Activated T-helper 17 cell treated with anti-CD3 and anti-CD28 coated beads, Interleukin-2, amount 50 U/mL, for 72 hours (primary cell): ENCODE data around the gene AFF1. TPM values are rescaled to one million over a fixed set of nuclear protein-coding genes. Genes with fewer than 3 reads are reported as not detected.
"Not testable (repeated sequence)": the region's sequence is repeated elsewhere in the genome, so short reads cannot be mapped to it uniquely, and the experiment has no call there.

Experiments
- ATAC-seq: fragments of 150-1000 bp; cut with Tn5 transposase; replicated peaks from 2 replicates; pipeline ENCODE4 v1.10.0; 2021; ENCODE audit warnings: mild to moderate bottlenecking, moderate library complexity
- H3K27ac Mint-ChIP-seq: one replicate; pipeline ENCODE4 v1.8.0; 2022; ENCODE audit warnings: mixed read lengths
- H3K27me3 Mint-ChIP-seq: one replicate; pipeline ENCODE4 v1.8.0; 2022; ENCODE audit warnings: mixed read lengths
- H3K36me3 Mint-ChIP-seq: one replicate; pipeline ENCODE4 v1.8.0; 2022; ENCODE audit warnings: low read depth, mild to moderate bottlenecking, mixed read lengths
- H3K4me1 Mint-ChIP-seq: one replicate; pipeline ENCODE4 v1.8.0; 2022; ENCODE audit warnings: mixed read lengths
- H3K4me3 Mint-ChIP-seq: one replicate; pipeline ENCODE4 v1.8.0; 2022; ENCODE audit warnings: mild to moderate bottlenecking, mixed read lengths
- H3K9me3 Mint-ChIP-seq: one replicate; pipeline ENCODE4 v1.8.0; 2022; ENCODE audit warnings: mixed read lengths
- total RNA-seq, 2 donors: library from RNA; stranded (reverse); gene quantifications; one replicate each; pipeline ENCODE4 v1.2.3, GENCODE V29; 2022

AFF1 gene
- total RNA-seq, 2 donors from 2014 or later = 64.2 to 80.5 TPM

DNA sequence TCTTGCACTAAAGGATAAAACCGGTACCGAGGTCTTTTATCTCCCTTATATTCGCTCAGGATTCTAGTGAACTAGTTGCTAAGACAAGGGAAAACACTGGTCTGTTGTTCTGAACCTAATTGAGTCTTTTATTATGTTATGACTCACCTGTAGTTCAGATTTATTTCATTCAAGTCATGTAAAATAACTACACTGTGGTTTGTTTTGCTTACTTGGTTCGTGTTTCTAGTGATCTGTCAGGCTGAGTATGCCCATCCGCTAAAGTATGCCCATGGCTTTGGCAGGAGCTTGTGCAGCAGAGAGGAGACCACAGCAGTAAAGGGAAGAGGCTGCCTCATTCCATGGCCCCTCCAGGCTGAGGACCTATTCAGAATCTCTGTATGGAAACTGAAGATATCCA, 126.1 kb downstream of the AFF1 start:
- peaks cover 66% of the 10 kb centered on the region for H3K36me3 Mint-ChIP-seq

DNA sequence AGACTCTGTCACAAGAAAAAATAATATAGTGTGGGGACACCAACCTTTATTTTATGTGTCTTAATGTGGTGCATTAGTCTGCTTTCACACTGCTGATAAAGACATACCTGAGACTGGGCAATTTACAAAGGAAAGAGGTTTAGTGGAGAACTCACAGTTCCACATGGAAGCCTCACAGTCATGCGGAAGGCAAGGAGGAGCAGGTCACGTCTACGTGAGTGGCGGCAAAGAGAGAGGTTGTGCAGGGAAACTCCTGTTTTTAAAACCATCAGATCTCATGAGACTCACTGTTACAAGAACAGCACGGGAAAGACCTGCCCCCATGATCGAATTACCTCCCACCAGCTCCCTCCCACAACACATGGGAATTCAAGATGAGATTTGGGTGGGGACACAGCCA, 130.2 kb downstream of the AFF1 start:
- ATAC-seq = no peak
- Mint-ChIP-seq H3K4me3 (no peak overlapping the region), H3K27me3 (no peaks in the 10 kb centered on the region), H3K36me3 (peaks cover 36% of the 10 kb centered on the region), H3K9me3 (no peaks in the 10 kb centered on the region), H3K27ac (no peak overlapping the region), H3K4me1 (peaks cover 28% of the 10 kb centered on the region)

More for the DNA sequence above, 126.1 kb downstream of the AFF1 start:
- Mint-ChIP-seq H3K4me3 (peak overlapping the region; percentile 68), H3K9me3 (no peaks in the 10 kb centered on the region), H3K27me3 (no peaks in the 10 kb centered on the region), H3K27ac (peak overlapping the region; percentile 93), H3K4me1 (peaks cover 56% of the 10 kb centered on the region)
- ATAC-seq = peak; percentile 69

DNA sequence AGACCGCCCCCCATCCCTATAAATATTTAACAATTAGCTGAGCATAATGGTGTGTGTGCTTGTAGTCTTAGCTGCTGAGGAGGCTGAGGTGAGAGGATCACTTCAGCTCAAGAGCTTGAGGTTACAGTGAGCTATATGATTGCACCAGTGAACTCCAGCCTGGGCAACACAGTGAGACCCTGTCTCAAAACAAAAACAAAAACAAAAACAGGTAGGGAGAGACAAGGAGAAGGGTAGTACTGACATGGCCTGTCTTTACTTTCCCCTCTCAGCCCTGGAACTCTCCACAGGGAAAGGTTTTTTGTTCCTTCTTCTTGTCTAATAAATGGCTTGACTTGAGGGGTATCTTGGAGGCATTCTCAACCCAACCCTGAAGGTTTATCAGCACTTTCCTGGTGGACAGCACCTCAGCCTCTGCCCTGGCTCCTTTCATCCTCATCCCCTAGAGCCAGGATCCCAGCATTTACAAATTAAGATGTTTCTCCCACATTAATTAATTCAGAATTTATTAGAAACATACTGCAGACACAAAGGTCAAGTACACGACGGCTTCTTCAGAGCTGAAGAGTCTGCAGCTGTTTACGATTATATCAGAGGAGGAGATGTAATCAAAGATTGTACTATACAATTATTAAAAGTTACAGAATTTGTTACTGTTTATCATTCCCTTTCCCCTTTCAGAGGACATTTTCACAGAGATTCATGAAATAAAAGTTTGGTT, 131.8 kb downstream of the AFF1 start:
- H3K27me3 Mint-ChIP-seq = no peaks in the 10 kb centered on the region
- H3K4me1 Mint-ChIP-seq = peaks cover 23% of the 10 kb centered on the region
- no peak overlapping the region for H3K4me3 Mint-ChIP-seq
- no peaks in the 10 kb centered on the region for H3K9me3 Mint-ChIP-seq
- H3K36me3 Mint-ChIP-seq = peaks cover 36% of the 10 kb centered on the region
- H3K27ac Mint-ChIP-seq = no peak overlapping the region
- no peak for ATAC-seq

DNA sequence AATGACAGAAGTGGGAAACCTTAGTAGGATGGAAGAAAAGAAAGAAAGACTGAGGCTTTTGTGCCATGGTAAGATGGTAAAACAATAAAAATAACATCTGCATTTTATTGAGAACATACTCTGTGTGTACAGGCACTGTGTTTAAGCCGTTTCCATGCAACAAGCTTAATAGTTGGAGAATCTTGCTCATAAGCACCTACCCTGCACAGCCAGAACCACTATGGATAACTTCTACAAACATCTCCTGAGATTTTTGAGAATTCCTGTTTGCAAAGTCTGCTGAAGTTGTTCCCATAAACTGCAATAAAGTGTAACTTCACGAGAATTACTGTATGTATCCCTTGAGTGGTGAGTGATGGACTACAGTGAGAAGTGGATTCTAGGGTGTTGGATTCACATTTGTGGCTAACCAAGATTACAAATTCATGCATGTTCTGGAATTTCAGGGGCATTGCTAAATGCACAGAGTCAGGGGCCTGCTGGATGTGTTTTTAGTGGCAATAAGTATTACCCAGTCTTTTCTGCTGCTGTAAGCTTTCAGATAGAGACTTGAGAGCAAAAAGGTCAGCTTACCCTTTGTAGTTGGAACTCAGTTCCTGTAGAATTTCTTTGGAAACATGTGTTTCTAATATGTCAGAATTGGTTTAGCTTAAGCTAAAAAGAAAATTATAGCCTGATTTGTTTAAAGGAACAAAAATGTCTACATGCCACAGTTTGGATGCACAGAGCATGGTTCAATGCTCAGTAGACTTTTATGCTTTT, 132.5 kb downstream of the AFF1 start:
- Mint-ChIP-seq H3K4me1 (peaks cover 27% of the 10 kb centered on the region), H3K27me3 (no peaks in the 10 kb centered on the region), H3K4me3 (no peak overlapping the region), H3K27ac (no peak overlapping the region), H3K36me3 (peaks cover 34% of the 10 kb centered on the region), H3K9me3 (no peaks in the 10 kb centered on the region)
- no peak for ATAC-seq

DNA sequence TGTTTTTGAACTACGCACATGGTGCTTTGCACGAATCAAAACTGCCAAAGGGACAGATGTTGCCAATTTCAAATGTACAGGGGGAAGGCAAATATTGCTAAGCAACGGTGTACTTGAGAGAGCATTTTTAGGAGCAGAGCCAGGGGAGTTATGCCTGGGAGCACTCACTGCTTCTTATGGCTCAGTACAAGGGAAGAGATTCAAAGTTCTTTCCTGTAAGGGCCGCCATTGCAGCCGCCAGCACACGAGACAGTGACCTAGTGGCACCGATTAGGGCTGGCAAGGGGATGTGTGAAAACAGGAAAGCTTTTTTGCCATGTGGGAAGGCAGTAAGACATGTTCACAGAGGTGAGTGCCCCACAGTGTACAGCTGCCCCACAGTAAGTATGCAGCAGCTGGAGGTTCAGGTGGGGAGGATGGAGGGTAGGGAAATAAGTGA, 133.8 kb downstream of the AFF1 start:
- Mint-ChIP-seq H3K27me3 (no peaks in the 10 kb centered on the region), H3K4me1 (peaks cover 25% of the 10 kb centered on the region), H3K36me3 (peaks cover 28% of the 10 kb centered on the region), H3K4me3 (no peak overlapping the region), H3K9me3 (no peaks in the 10 kb centered on the region), H3K27ac (peak overlapping the region; percentile 38)
- ATAC-seq = no peak

DNA sequence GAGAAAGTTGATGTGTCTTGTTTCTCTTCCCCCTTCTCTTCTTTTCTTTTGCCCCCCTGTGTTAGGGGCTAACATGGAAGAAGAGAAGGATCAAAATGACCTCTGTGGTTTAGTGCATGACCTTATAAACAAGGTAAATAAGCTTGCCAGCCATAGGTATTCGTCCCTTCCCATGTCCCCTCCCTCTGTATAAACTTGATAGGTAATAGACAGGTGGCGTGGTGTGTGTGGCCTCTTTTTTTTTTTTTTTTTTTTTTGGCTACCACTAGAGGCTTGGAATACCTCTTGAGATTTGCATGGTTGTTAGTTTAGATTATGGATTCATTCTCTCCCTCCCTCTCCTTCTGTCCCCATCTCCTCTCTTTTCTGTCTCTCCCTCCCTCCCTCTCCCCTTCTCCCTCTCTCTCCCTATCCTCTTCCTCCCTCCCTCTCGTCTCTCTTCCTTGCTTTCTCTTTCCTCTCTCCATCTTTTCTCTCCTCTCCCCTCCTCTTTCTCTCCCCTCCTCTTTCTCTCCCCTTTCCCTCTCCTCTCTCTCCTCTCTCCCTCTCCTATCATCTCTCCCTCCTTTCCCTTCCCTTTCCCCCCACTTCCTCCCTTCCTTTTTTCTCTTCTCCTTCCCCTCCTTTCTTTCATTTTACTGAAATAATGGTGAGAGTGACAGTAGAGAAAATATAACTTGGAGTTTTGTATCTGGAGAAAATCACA, 134.4 kb downstream of the AFF1 start:
- Mint-ChIP-seq H3K9me3 (no peaks in the 10 kb centered on the region), H3K36me3 (peaks cover 28% of the 10 kb centered on the region), H3K27ac (peak overlapping the region; percentile 38), H3K27me3 (no peaks in the 10 kb centered on the region), H3K4me3 (no peak overlapping the region), H3K4me1 (peaks cover 26% of the 10 kb centered on the region)
- no peak for ATAC-seq

DNA sequence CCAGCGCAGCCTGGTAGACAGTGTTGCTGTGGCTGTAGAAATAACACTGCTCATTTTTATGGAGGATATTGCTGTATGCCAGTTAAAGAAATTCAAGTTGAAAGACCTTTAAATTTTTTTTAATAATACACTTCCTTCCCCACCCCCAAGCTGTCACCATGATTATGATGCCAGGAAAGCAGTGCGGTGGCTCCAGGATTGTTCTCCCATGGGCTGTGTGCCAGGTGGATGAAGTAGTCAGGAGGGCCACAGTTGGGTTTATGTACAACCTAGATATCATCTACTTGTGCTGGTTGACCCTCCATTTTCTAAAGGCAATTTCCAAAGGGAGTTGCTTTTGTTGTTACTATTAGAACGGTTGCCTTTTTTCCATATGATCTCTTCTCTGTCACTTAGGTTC, 136.6 kb downstream of the AFF1 start:
- no peaks in the 10 kb centered on the region for H3K9me3 Mint-ChIP-seq
- no peak for ATAC-seq
- H3K4me3 Mint-ChIP-seq = peak overlapping the region; percentile 1
- peaks cover 21% of the 10 kb centered on the region for H3K36me3 Mint-ChIP-seq
- no peaks in the 10 kb centered on the region for H3K27me3 Mint-ChIP-seq
- H3K4me1 Mint-ChIP-seq = peaks cover 32% of the 10 kb centered on the region
- H3K27ac Mint-ChIP-seq = peak overlapping the region; percentile 4

DNA sequence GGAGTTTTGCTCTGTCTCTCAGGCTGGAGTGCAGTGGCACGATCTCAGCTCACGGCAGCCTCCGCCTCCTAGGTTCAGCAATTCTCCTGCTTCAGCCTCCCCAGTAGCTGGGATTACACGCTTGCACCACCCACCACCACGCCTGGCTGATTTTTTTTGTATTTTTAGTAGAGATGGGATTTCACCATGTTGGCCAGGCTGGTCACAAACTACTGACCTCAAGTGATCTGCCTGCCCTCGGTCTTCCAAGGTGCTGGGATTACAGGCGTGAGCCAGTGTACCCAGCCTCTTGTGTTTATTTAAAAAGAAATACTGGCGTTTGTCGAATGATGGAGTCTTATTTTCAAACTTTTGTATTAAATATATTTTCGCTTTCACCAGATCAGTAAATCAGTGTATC, 137.7 kb downstream of the AFF1 start:
- ATAC-seq, H3K9me3 Mint-ChIP-seq, H3K27me3 Mint-ChIP-seq: not testable (repeated sequence)
- Mint-ChIP-seq H3K36me3 (peaks cover 21% of the 10 kb centered on the region), H3K4me1 (peaks cover 39% of the 10 kb centered on the region), H3K27ac (peak overlapping the region; percentile 94), H3K4me3 (peak overlapping the region; percentile 82)

DNA sequence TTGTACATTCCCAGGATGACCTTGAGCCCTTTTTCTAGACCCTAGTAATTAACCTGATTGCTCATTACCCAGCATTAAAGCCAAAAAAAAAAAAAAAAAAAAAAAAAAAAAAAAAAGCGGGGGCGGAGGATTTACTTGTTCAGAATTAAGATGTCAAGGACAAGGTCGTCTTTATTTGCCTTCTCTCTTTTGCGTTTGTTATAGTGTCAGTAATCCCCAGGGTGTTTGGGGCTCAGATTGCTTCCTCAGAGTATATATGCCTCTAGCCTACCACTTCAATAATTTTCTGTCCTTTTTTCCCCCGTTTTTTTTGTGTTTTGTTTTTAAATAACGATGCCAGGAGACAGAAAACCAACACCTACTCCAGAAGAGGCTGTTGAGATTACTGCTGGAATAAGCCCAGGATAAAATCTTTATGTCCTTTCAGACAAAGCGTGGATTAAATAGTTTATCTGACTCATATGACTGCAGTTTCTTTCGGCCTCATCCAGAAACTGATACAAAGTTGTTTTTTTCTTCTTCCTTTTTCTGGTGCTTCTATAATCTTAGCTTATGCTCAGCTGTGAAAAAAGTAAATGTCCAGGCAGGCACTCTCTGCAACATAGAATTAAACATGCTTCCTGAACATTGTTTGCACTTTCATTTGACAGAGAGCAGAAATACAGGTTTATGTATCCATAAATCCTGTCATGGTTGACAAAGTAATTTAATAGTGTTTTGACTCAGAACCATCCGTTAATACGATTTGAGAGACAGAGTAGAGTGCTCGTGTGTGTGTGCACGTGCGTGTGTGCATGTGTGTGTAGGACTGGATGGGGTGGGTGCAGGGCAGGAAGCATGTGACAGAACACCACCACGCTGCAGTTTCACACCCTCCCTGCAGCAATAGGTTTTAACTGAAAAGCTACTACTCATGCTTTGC, 138.6 kb downstream of the AFF1 start:
- Mint-ChIP-seq H3K9me3 (no peaks in the 10 kb centered on the region), H3K27me3 (no peaks in the 10 kb centered on the region), H3K36me3 (peaks cover 21% of the 10 kb centered on the region), H3K4me3 (peak overlapping the region; percentile 82), H3K4me1 (peaks cover 44% of the 10 kb centered on the region), H3K27ac (peak overlapping the region; percentile 94)
- peak; percentile 93 for ATAC-seq

DNA sequence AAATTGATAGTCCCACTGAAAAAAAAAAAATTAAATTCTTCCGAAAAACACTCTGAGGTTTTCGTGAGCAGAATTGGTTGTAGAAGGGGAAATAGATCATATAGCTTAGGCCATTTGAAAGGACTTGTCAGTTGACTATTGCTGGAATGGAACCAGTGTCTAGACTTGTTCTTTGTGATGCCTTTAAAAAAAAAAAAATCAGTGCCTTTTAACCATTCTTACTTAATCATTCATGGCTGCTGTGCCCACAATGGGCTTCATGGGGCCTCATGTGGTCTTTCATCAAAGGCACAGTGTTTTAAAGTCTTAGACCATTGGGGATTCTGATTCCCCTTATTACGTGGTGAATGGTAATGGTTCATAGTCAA, 139.3 kb downstream of the AFF1 start:
- Mint-ChIP-seq H3K27ac (peak overlapping the region; percentile 94), H3K9me3 (no peaks in the 10 kb centered on the region), H3K36me3 (peaks cover 21% of the 10 kb centered on the region), H3K4me3 (peak overlapping the region; percentile 82), H3K4me1 (peaks cover 42% of the 10 kb centered on the region), H3K27me3 (no peaks in the 10 kb centered on the region)
- peak; percentile 44 for ATAC-seq

DNA sequence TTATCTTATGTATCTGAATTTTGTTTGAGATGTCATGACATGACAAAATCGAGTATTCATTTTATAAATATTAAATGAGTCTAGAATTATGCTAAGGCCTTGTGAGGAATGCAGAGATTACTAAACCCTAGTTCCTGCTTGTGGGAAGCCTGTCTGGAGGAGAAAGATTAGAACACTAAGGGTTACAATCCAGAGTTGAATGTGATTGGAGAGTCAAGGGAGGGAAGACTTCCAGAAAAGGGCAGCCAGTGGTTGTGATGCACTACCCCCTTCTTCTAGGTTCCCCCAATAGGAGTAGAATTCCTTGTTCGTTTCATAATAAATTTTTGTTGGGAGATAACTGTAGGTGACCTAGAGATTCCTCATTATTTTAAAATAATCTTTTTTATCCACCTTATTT, 141.1 kb downstream of the AFF1 start:
- H3K4me3 Mint-ChIP-seq = no peak overlapping the region
- peaks cover 13% of the 10 kb centered on the region for H3K36me3 Mint-ChIP-seq
- peaks cover 42% of the 10 kb centered on the region for H3K4me1 Mint-ChIP-seq
- no peaks in the 10 kb centered on the region for H3K27me3 Mint-ChIP-seq
- H3K9me3 Mint-ChIP-seq = no peaks in the 10 kb centered on the region
- no peak for ATAC-seq
- no peak overlapping the region for H3K27ac Mint-ChIP-seq

DNA sequence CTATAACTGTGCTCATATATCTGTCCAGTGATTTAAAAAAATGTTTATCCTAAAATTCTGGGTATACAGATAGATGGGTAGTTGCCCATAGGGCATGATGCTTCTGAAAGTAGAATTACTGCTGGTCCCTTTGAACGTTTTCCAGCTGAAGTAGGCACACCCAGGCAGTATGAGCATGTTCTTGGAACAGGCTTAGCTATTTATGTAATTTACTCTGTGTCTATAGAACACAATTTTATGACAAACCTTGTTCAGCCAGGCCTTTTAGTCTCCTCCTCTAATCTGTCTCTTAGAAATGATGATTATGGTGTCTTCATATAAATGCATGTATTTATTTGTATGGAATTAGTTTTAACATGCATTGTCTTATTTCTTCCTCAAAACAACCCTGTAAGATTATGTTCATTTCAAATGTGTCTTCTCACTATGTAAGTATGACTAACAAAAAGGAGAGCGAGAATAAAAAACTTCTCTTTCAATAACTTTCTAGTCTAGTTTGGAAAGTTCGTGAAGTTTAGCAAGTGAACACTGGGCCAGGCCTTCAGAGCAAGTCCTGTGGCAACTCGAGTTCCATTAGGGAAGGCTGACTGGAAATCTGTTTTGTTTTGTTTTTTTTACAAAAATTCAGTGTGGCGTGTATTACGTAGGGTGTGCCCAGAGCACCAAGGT, 142.0 kb downstream of the AFF1 start:
- no peak overlapping the region for H3K27ac Mint-ChIP-seq
- no peak for ATAC-seq
- H3K27me3 Mint-ChIP-seq = no peaks in the 10 kb centered on the region
- no peaks in the 10 kb centered on the region for H3K9me3 Mint-ChIP-seq
- H3K4me3 Mint-ChIP-seq = no peak overlapping the region
- peaks cover 12% of the 10 kb centered on the region for H3K36me3 Mint-ChIP-seq
- H3K4me1 Mint-ChIP-seq = peaks cover 43% of the 10 kb centered on the region

DNA sequence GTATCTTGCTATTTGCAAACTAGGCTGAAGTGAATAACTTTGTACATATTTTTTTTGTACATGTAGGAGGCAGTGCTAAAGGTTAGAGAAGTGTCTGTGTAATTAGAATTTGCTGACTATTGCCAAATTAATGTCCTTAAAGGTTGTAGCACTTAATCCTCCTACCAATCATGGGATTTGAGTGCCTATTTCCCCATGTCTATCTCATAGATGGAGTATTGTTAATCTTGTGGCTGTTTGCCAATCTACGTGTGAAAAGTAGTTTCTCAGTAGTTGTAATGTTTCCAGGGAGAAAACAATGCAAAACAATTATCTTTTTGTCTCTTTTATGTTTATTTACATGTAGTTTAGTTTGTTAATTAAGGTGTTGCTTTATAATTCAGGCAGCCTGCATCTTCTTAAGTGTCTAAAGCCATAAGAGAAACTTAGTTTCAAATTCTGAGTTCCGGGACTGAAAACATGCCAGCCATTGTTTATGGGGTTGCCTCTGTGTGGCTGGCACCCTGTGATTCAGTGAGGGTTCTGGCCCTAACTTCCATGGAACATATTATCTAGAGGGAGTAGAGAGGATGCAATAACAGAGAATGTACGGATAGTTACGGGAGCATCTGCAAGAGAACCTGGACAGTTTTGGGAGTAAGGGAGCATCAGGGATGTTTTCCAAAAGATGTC, 143.2 kb downstream of the AFF1 start:
- Mint-ChIP-seq H3K36me3 (peaks cover 12% of the 10 kb centered on the region), H3K4me1 (peaks cover 42% of the 10 kb centered on the region), H3K9me3 (no peaks in the 10 kb centered on the region), H3K27ac (peak overlapping the region; percentile 5), H3K27me3 (no peaks in the 10 kb centered on the region), H3K4me3 (no peak overlapping the region)
- ATAC-seq = no peak
